ENCODE results near the gene MGMT. TPM values are rescaled to one million over a fixed set of nuclear protein-coding genes. Genes with fewer than 3 reads are reported as not detected.

MGMT gene
- polyA plus RNA-seq, 3 donors, result 9.5 to 23.5 (median 17.5) TPM

DNA sequence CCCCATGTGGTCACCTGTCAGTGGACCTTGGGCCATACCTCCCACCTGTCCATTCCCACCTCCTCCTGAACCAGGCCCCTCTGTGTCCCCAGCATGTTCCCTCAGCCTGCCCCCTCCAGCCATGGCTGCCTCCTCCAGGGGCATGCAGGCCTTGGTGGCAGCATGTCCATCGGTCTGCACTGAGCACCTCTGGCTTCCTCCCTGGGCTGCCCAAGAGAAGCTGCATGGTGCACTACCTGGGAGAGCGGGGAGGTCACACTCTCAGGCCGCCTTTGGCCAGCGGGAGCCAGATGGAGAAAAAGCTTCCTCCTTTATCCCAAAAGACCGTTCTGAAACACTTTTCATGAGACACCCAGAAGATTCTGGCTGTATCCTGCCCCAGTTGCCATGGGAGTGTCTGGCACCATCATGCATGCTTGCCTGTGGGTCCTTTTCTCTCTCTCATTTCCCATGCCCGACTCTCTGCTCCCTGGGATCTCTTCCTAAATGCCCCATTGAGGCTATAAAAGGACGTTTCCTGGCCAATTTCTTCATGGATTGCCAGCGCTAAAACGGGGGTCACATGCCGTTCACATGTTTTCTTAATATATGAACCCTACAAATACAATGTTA, 45.5 kb upstream of the MGMT start:
- Histone ChIP-seq H3K27ac (ENCODE audit: low read depth in 1 of 2, low read length in 2 of 2) (no peak overlapping the region), H3K27me3 (ENCODE audit: control insufficient read depth in 2 of 2, insufficient read depth in 2 of 2, low read length in 2 of 2) (no peaks in the 10 kb centered on the region), H3K4me1 (ENCODE audit: control insufficient read depth in 1 of 2, insufficient read depth in 2 of 2, low read length in 2 of 2) (no peaks in the 10 kb centered on the region), H3K79me2 (ENCODE audit: insufficient read depth, low read length) (no peaks in the 10 kb centered on the region), H3K9ac (ENCODE audit: insufficient read depth, low read length, poor library complexity, severe bottlenecking) (no peak overlapping the region), H3K9me3 (replicated peaks in 1 of 2; ENCODE audit: control insufficient read depth in 1 of 2, insufficient read depth in 1 of 2, low read length in 2 of 2) (no peaks in the 10 kb centered on the region), H4K20me1 (ENCODE audit: insufficient read depth, low read length) (no peaks in the 10 kb centered on the region), H3K4me3 (replicated peaks in 1 of 3; ENCODE audit: low read depth in 2 of 3, low read length in 3 of 3) (no peak overlapping the region), H2AFZ (ENCODE audit: insufficient read depth, low read depth, low read length, poor library complexity, severe bottlenecking) (no peak overlapping the region), H3K4me2 (replicated peaks; ENCODE audit: extremely low read depth, low read length, poor library complexity, severe bottlenecking) (no peak overlapping the region), H3K36me3 (replicated peaks in 1 of 2; ENCODE audit: control insufficient read depth in 1 of 2, insufficient read depth in 2 of 2, low read length in 2 of 2) (no peaks in the 10 kb centered on the region)
- Mint-ChIP-seq H3K4me1 (no peaks in the 10 kb centered on the region), H3K4me3 (no peak overlapping the region), H3K27me3 (ENCODE audit: low read depth in 3 of 3) (peaks cover 0 to 11% (median 7%) of the 10 kb centered on the region in 3 donors), H3K27ac (no peak overlapping the region), H3K9me3 (peaks cover 0 to 3% (median 0%) of the 10 kb centered on the region in 7 donors), H3K36me3 (no peaks in the 10 kb centered on the region)
- WGBS (ENCODE audit: insufficient coverage), result 93% methylated on average over 10 of the region's 10 CpGs
- DNase-seq, result no peak
- intact Hi-C loops (cut with micrococcal nuclease), result no loop called here
- TF ChIP-seq, protein P1, sequence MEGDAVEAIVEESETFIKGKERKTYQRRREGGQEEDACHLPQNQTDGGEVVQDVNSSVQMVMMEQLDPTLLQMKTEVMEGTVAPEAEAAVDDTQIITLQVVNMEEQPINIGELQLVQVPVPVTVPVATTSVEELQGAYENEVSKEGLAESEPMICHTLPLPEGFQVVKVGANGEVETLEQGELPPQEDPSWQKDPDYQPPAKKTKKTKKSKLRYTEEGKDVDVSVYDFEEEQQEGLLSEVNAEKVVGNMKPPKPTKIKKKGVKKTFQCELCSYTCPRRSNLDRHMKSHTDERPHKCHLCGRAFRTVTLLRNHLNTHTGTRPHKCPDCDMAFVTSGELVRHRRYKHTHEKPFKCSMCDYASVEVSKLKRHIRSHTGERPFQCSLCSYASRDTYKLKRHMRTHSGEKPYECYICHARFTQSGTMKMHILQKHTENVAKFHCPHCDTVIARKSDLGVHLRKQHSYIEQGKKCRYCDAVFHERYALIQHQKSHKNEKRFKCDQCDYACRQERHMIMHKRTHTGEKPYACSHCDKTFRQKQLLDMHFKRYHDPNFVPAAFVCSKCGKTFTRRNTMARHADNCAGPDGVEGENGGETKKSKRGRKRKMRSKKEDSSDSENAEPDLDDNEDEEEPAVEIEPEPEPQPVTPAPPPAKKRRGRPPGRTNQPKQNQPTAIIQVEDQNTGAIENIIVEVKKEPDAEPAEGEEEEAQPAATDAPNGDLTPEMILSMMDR (IDR thresholded peaks at IDR 0.05), result no peak

DNA sequence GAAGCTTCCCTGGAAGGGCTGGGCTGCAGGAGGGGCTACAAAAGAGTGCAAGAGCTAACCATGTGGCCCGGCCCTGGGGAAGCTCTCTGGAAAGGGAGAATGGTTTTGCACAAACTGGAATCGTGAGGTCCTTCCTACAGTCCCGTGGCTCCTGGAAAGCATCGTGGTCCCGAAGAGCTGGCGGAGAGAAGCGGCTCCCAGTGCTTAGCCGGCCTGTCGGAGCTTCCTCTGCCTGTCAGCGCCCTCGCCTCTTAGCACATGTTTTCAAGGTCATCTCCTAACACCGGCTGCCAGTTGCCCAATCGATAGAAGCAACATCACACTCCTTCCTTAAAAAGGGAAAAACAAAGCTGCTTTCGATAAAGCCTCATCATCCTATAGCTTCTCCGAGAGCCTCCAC, 42.1 kb upstream of the MGMT start:
- H3K4me3 ChIP-seq (replicated peaks in 1 of 3; ENCODE audit: low read depth in 2 of 3, low read length in 3 of 3), result no peak overlapping the region
- no peak overlapping the region for H3K9ac ChIP-seq (ENCODE audit: insufficient read depth, low read length, poor library complexity, severe bottlenecking)
- no peak overlapping the region for H3K27ac ChIP-seq (ENCODE audit: low read depth in 1 of 2, low read length in 2 of 2)
- TF ChIP-seq, protein P1 (IDR thresholded peaks at IDR 0.05), result no peak
- Mint-ChIP-seq H3K27ac (no peak overlapping the region), H3K4me1 (no peaks in the 10 kb centered on the region), H3K9me3 (peaks cover 0 to 3% (median 0%) of the 10 kb centered on the region in 7 donors), H3K36me3 (no peaks in the 10 kb centered on the region), H3K4me3 (no peak overlapping the region), H3K27me3 (ENCODE audit: low read depth in 3 of 3) (peaks cover 0 to 14% (median 11%) of the 10 kb centered on the region in 3 donors)
- no peak overlapping the region for H2AFZ ChIP-seq (ENCODE audit: insufficient read depth, low read depth, low read length, poor library complexity, severe bottlenecking)
- WGBS (ENCODE audit: insufficient coverage), result 86% methylated on average over 15 of the region's 15 CpGs
- no peak for DNase-seq
- no peaks in the 10 kb centered on the region for H3K79me2 ChIP-seq (ENCODE audit: insufficient read depth, low read length)
- H4K20me1 ChIP-seq (ENCODE audit: insufficient read depth, low read length), result no peaks in the 10 kb centered on the region
- no peaks in the 10 kb centered on the region for H3K36me3 ChIP-seq (replicated peaks in 1 of 2; ENCODE audit: control insufficient read depth in 1 of 2, insufficient read depth in 2 of 2, low read length in 2 of 2)
- H3K4me1 ChIP-seq (ENCODE audit: control insufficient read depth in 1 of 2, insufficient read depth in 2 of 2, low read length in 2 of 2), result no peaks in the 10 kb centered on the region
- H3K9me3 ChIP-seq (replicated peaks in 1 of 2; ENCODE audit: control insufficient read depth in 1 of 2, insufficient read depth in 1 of 2, low read length in 2 of 2), result no peaks in the 10 kb centered on the region
- H3K4me2 ChIP-seq (replicated peaks; ENCODE audit: extremely low read depth, low read length, poor library complexity, severe bottlenecking), result no peak overlapping the region
- H3K27me3 ChIP-seq (ENCODE audit: control insufficient read depth in 2 of 2, insufficient read depth in 2 of 2, low read length in 2 of 2), result no peaks in the 10 kb centered on the region
- intact Hi-C loops (cut with micrococcal nuclease), result no loop called here

Measured in CD14-positive monocyte (primary cell).